Right kidney (tissue), 1 donor: ENCODE measurements around the gene STH.

ENCODE experiments used
- DNase-seq: peaks from one replicate; pipeline ENCODE4 v3.0.0-alpha.2; 2016

Gene STH

GRCh38 chr17:45968732-45969131 lies 30.3 kb upstream of the STH start:
- DNase-seq = no peak

- DNase-seq = no peak
Observed at GRCh38 chr17:45969726-45970125, 29.3 kb upstream of the STH start.

- DNase-seq = no peak
Observed at GRCh38 chr17:45970659-45971058, 28.4 kb upstream of the STH start.

GRCh38 chr17:45971698-45972141 lies 27.3 kb upstream of the STH start:
- DNase-seq = no peak

GRCh38 chr17:45972531-45972930 lies 26.5 kb upstream of the STH start:
- no peak for DNase-seq

- DNase-seq = no peak
Observed at GRCh38 chr17:45973099-45973780, 25.8 kb upstream of the STH start.

GRCh38 chr17:45973946-45974859 lies 24.8 kb upstream of the STH start:
- no peak for DNase-seq

- DNase-seq = no peak
Observed at GRCh38 chr17:45974916-45975630, 24.0 kb upstream of the STH start.

- no peak for DNase-seq
Observed at GRCh38 chr17:45975640-45976295, 23.3 kb upstream of the STH start.

- DNase-seq = no peak
Observed at GRCh38 chr17:45976391-45976754, 22.7 kb upstream of the STH start.

GRCh38 chr17:45976755-45977505 lies 22.1 kb upstream of the STH start:
- no peak for DNase-seq

- no peak for DNase-seq
Observed at GRCh38 chr17:45977506-45977824, 21.6 kb upstream of the STH start.

GRCh38 chr17:45977976-45978626 lies 20.9 kb upstream of the STH start:
- DNase-seq = no peak

- DNase-seq = no peak
Observed at GRCh38 chr17:45979137-45979536, 19.9 kb upstream of the STH start.

GRCh38 chr17:45980855-45981254 lies 18.2 kb upstream of the STH start:
- no peak for DNase-seq

GRCh38 chr17:45981306-45981705 lies 17.7 kb upstream of the STH start:
- DNase-seq = no peak

- DNase-seq = no peak
Observed at GRCh38 chr17:45982791-45983613, 16.0 kb upstream of the STH start.

- no peak for DNase-seq
Observed at GRCh38 chr17:45983614-45984310, 15.3 kb upstream of the STH start.

GRCh38 chr17:45984368-45984767 lies 14.7 kb upstream of the STH start:
- no peak for DNase-seq

- no peak for DNase-seq
Observed at GRCh38 chr17:45985447-45985846, 13.6 kb upstream of the STH start.
